Ishikawa (cell line): ENCODE results near the gene ABCB11.

Experiments used
- CEBPB ChIP-seq: IDR thresholded peaks from 2 replicates; pipeline ENCODE4 v1.6.1; 2012
- CREB1 ChIP-seq: IDR thresholded peaks from 2 replicates; pipeline ENCODE4 v1.6.1; 2012; ENCODE audit warnings: low read depth
- EGR1 ChIP-seq: IDR thresholded peaks from 2 replicates; pipeline ENCODE4 v1.6.1; 2012
- EP300 ChIP-seq: IDR thresholded peaks from 2 replicates; pipeline ENCODE4 v1.6.1; 2012; ENCODE audit warnings: borderline replicate concordance
- FOXM1 ChIP-seq: IDR thresholded peaks from 2 replicates; pipeline ENCODE4 v1.6.1; 2012; ENCODE audit warnings: low read depth, borderline replicate concordance
- NFIC ChIP-seq: IDR thresholded peaks from 2 replicates; pipeline ENCODE4 v1.6.1; 2012
- RAD21 ChIP-seq: IDR thresholded peaks from 2 replicates; pipeline ENCODE4 v1.6.1; 2012; ENCODE audit warnings: low read depth
- TAF1 ChIP-seq: IDR thresholded peaks from 2 replicates; pipeline ENCODE4 v1.6.1; 2012; ENCODE audit warnings: low read depth, mild to moderate bottlenecking
- TCF12 ChIP-seq: IDR thresholded peaks from 2 replicates; pipeline ENCODE4 v1.6.1; 2012; ENCODE audit warnings: low read depth
- TEAD4 ChIP-seq: IDR thresholded peaks from 2 replicates; pipeline ENCODE4 v1.6.1; 2012
- YY1 ChIP-seq: IDR thresholded peaks from 2 replicates; pipeline ENCODE4 v1.6.1; 2012; ENCODE audit warnings: low read depth
- ZBTB7A ChIP-seq: IDR thresholded peaks from 2 replicates; pipeline ENCODE4 v1.6.1; 2012; ENCODE audit warnings: low read depth
- TF ChIP-seq, protein P1 (sequence below): IDR thresholded peaks from 2 replicates; pipeline ENCODE4 v1.6.1; 2012
- TF ChIP-seq, protein P2 (sequence below): IDR thresholded peaks from 2 replicates; pipeline ENCODE4 v1.6.1; 2012; ENCODE audit warnings: low read depth, mild to moderate bottlenecking
- TF ChIP-seq, protein P3 (sequence below): IDR thresholded peaks from 2 replicates; pipeline ENCODE4 v1.6.1; 2012

ABCB11 gene

DNA sequence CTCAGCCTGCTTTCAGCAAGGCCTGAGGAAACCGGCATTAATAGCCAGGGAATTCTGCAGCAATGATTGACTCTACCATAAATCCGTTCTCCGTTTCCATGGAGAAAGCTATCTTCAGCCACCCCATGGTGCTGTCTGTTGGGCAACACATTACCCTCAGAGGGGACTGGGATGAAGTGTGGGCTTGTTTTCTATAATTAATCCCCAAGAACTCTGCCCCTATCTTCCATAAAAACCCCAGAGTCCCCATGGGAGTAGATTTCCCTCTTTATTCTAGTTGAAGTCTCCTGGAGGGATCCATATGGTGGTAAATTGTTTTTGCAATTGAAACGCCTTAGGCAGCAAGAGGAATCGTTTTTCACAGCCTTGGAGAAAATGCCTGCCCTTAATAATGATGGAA is 120.8 kb downstream of the ABCB11 start:
- TF ChIP-seq TEAD4: no peak
- no peak for TF ChIP-seq FOXM1
- TF ChIP-seq, protein P1, sequence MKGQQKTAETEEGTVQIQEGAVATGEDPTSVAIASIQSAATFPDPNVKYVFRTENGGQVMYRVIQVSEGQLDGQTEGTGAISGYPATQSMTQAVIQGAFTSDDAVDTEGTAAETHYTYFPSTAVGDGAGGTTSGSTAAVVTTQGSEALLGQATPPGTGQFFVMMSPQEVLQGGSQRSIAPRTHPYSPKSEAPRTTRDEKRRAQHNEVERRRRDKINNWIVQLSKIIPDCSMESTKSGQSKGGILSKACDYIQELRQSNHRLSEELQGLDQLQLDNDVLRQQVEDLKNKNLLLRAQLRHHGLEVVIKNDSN: no peak
- no peak for TF ChIP-seq CREB1
- no peak for TF ChIP-seq TCF12
- no peak for TF ChIP-seq TAF1
- TF ChIP-seq EGR1: no peak
- TF ChIP-seq NFIC: no peak
- TF ChIP-seq ZBTB7A: no peak
- TF ChIP-seq RAD21: no peak

DNA sequence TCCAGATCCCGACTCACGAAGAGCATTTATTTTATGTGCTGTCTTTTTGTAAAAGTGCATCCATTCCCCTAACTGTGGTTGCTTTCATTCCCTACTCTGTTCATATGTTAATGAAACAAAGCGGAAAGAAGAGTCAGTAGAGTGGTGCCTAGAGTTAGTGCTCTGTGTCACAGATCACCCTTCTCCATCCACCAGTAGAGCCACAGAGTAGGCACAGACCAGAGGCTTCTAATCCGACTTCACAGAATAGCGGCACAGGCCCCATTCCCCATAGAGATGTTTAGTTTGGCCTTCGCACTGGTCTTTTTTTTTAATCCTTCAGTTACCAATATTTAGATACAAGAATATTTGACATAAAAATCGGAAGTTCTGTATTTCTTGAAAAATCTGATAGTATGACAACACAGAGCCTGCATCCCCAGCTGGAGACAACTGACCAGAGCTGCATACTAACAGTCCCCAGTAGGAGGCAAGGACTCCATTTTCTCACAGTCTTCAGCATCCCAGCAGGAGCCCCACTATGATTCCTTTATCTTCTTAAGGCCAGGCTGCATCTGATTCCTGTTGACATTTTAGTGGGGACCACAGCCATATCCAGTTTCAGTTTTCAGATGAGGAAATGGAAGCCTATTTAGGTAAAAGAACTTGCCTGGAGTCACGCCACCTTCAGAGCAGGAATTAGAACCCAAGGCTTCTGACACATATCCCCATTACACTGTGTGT is 123.0 kb downstream of the ABCB11 start:
- TF ChIP-seq TAF1: no peak

DNA sequence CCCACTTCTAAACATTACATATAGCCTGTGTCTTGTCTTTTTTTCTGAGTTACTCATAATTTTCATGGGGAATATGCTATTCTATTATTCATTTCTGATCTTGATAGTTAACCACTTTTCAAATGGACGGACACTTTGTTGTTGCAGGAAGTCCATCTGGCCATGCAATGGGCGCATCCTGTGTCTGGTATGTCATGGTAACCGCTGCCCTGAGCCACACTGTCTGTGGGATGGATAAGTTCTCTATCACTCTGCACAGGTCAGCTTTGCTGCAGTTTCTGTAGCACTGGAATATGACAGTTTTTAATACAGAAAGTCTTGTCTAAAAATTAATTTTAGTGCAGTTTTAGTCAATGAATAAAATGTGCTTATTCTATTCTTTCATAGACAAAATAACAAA is 126.8 kb downstream of the ABCB11 start:
- TF ChIP-seq, protein P2, sequence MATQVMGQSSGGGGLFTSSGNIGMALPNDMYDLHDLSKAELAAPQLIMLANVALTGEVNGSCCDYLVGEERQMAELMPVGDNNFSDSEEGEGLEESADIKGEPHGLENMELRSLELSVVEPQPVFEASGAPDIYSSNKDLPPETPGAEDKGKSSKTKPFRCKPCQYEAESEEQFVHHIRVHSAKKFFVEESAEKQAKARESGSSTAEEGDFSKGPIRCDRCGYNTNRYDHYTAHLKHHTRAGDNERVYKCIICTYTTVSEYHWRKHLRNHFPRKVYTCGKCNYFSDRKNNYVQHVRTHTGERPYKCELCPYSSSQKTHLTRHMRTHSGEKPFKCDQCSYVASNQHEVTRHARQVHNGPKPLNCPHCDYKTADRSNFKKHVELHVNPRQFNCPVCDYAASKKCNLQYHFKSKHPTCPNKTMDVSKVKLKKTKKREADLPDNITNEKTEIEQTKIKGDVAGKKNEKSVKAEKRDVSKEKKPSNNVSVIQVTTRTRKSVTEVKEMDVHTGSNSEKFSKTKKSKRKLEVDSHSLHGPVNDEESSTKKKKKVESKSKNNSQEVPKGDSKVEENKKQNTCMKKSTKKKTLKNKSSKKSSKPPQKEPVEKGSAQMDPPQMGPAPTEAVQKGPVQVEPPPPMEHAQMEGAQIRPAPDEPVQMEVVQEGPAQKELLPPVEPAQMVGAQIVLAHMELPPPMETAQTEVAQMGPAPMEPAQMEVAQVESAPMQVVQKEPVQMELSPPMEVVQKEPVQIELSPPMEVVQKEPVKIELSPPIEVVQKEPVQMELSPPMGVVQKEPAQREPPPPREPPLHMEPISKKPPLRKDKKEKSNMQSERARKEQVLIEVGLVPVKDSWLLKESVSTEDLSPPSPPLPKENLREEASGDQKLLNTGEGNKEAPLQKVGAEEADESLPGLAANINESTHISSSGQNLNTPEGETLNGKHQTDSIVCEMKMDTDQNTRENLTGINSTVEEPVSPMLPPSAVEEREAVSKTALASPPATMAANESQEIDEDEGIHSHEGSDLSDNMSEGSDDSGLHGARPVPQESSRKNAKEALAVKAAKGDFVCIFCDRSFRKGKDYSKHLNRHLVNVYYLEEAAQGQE: no peak
- no peak for TF ChIP-seq YY1
- TF ChIP-seq TCF12: no peak
- TF ChIP-seq ZBTB7A: no peak

DNA sequence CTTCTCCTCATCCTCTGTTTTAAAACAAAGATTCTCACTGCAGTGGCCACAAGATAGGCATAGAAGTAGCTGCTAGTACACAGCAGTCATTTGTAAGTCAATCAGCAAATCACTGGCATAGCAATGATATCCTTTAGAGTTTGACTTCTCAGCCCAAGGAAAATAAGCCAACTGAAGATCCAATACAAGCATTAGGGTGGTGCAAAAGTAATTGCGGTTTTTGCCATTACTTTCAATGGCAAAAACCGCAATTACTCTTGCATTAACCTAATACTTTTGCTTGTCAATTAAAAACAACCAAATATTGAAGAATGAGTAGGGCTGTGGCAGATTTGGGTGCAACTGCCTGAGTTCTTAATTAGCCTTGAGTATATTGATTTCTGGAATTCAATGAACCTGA is 127.2 kb downstream of the ABCB11 start:
- TF ChIP-seq EGR1 (no peak), CEBPB (no peak)

DNA sequence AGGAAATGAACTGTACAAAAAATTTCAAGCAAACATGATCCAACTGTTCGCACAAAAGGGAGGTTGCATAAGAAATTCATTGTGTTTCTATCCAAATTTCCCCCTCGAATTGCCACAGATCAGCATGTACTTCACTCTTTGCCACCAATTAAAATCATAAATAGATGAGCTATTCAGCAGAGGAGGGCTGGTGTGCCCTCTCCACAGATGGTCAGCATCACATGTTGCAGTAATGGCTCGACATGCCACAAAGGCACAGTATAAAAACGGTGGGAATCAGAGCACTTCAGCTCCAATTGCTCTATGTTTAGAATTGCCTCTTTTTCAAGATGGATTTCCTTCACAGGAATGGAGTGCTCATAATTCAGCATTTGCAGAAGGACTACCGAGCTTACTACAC is 130.1 kb downstream of the ABCB11 start, which contains the start of gene G6PC2:
Gene G6PC2, plus strand, starts transcription at position 289 of the 400 bp plus-strand sequence. Its CDS starts 41 bp downstream, at position 330.
- TF ChIP-seq, protein P1: no peak
- TF ChIP-seq TAF1: no peak
- TF ChIP-seq TEAD4: no peak
- no peak for TF ChIP-seq ZBTB7A
- no peak for TF ChIP-seq NFIC
- TF ChIP-seq, protein P3, sequence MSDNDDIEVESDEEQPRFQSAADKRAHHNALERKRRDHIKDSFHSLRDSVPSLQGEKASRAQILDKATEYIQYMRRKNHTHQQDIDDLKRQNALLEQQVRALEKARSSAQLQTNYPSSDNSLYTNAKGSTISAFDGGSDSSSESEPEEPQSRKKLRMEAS: no peak
- TF ChIP-seq FOXM1: no peak
- no peak for TF ChIP-seq TCF12
- no peak for TF ChIP-seq RAD21
- no peak for TF ChIP-seq CREB1

DNA sequence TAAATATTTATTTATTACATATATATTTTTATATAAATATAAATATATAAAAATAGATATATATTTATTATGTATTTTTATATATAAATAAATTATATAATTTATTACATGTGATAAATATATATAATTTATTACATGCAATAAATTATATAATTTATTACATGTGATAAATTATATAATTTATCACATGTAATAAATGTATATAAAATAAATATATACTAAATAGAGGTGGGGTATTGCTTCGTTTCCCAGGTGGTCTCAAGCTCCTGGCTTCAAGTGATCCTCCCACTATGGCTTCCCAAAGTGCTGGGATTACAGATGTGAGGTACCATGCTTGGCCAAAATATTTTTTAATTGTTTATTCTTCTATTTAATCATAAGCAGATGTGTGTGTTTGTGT is 133.7 kb downstream of the ABCB11 start:
- TF ChIP-seq EGR1: no peak
- TF ChIP-seq TAF1: no peak
- TF ChIP-seq EP300: no peak
- TF ChIP-seq TEAD4: no peak
- no peak for TF ChIP-seq CEBPB

DNA sequence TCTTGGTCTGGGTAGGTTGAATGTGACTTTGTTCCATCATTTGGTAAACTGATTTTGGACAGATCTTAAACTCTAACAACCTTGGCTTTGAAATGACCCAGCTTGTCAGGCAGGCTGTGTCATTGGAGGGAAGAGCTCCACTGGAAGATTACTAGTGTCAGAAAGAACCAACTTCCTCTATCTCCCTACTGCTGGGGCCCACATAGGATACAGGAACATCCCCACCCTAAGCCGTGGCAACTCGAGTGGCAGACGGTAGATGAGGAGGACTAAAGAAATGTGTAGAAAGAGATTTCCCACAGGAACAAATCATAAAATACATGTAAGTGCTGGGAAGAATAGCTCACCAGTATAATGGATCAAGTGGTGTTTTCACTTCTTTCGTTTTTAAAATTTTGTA is 134.3 kb downstream of the ABCB11 start:
- no peak for TF ChIP-seq CEBPB
- TF ChIP-seq EP300: no peak
- TF ChIP-seq, protein P2: no peak
- no peak for TF ChIP-seq FOXM1
